BE2C (cell line): Measurements from ENCODE around the gene NR2C1.

Experiments used
- DNase-seq: peaks from one replicate; pipeline ENCODE4 v3.0.0-alpha.2; 2020
- H3K27me3 ChIP-seq: fragments of 250-450 bp; sonication (Bioruptor Pico); 2 replicates; pipeline ENCODE4 v1.5.1; 2020; ENCODE audit warnings: mild to moderate bottlenecking
- H3K36me3 ChIP-seq: fragments of 250-450 bp; sonication (Bioruptor Pico); 2 replicates; pipeline ENCODE4 v1.5.1; 2020; ENCODE audit warnings: mild to moderate bottlenecking
- H3K4me1 ChIP-seq: fragments of 250-450 bp; sonication (Bioruptor Pico); 2 replicates; pipeline ENCODE4 v1.5.1; 2020
- H3K4me3 ChIP-seq: 2 replicates; pipeline ENCODE4 v1.5.1; 2011; ENCODE audit warnings: low read depth, low read length
- H3K9me3 ChIP-seq: fragments of 250-450 bp; sonication (Bioruptor Pico); 2 replicates; pipeline ENCODE4 v1.5.1; 2020
- TF ChIP-seq, protein P1 (sequence below): IDR thresholded peaks from 2 replicates; pipeline ENCODE4 v1.5.1; 2012; ENCODE audit warnings: mild to moderate bottlenecking, low read depth, low read length

Gene NR2C1

DNA sequence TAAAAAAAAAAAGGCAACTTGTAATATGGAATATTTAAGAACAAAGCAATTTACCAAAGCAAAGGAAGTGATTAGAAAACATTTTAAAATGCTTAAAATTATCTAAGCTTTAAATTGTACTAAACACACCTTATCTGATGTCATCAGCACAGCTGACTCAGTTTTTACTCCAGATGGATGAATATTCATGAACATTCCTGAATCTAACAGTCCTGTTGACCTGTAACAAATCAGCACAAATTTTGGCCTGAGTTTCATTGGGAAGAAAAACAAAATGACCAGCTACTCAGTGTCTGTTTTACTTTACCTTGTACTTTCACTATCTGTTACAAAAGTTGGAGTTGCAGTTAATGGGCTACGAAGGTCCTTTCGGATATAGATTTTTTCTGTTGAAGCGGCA lies 16.0 kb downstream of the NR2C1 start:
- TF ChIP-seq, protein P1, sequence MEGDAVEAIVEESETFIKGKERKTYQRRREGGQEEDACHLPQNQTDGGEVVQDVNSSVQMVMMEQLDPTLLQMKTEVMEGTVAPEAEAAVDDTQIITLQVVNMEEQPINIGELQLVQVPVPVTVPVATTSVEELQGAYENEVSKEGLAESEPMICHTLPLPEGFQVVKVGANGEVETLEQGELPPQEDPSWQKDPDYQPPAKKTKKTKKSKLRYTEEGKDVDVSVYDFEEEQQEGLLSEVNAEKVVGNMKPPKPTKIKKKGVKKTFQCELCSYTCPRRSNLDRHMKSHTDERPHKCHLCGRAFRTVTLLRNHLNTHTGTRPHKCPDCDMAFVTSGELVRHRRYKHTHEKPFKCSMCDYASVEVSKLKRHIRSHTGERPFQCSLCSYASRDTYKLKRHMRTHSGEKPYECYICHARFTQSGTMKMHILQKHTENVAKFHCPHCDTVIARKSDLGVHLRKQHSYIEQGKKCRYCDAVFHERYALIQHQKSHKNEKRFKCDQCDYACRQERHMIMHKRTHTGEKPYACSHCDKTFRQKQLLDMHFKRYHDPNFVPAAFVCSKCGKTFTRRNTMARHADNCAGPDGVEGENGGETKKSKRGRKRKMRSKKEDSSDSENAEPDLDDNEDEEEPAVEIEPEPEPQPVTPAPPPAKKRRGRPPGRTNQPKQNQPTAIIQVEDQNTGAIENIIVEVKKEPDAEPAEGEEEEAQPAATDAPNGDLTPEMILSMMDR, result no peak
- no peak for DNase-seq
- no peaks in the 10 kb centered on the region for H3K9me3 ChIP-seq
- H3K4me1 ChIP-seq, result no peaks in the 10 kb centered on the region
- no peak overlapping the region for H3K4me3 ChIP-seq
- H3K36me3 ChIP-seq, result peaks cover 58% of the 10 kb centered on the region
- no peaks in the 10 kb centered on the region for H3K27me3 ChIP-seq

DNA sequence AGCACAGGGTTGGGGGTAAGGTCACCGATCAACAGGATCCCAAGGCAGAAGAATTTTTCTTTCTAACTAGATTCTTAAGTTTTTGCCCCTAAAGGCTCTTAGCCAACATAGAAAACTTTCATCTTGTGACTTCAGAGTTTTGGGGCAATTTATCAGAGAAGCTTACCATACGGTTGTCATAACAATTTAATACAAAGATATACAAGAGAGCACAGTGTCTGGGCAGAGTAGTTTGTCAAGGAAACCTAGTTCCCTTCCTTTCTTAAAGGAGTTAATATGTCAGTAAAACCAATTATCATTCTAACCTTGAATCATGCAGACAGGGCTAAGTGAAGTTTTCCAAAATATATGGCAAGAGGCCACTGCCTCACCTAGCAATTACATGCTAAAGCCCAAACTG lies 18.4 kb downstream of the NR2C1 start:
- DNase-seq, result no peak
- Histone ChIP-seq H3K27me3 (no peaks in the 10 kb centered on the region), H3K4me3 (no peak overlapping the region), H3K9me3 (no peaks in the 10 kb centered on the region), H3K36me3 (peaks cover 45% of the 10 kb centered on the region), H3K4me1 (no peaks in the 10 kb centered on the region)
- TF ChIP-seq, protein P1, result no peak

DNA sequence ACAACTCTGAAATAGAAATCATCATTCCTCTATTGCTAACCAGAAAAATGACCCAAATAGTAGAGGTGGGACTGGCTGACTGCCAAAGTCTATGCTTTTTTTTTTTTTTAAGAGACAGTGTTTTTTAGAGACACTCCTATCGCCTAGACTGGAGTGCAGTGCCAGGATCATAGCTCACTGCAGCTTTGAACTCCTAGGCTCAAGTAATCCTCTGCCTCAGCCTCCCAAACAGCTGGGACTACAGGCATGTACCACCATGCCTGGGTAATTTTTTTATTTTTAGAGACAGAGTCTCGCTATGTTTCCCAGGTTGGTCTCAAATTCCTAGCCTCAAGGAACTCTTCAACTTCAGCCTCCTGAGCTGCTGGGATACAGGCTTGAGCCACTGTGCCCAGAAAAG lies 19.2 kb downstream of the NR2C1 start:
- H3K36me3 ChIP-seq, result peaks cover 42% of the 10 kb centered on the region
- H3K4me3 ChIP-seq, result no peak overlapping the region
- no peak for DNase-seq
- H3K4me1 ChIP-seq, result no peaks in the 10 kb centered on the region
- no peaks in the 10 kb centered on the region for H3K27me3 ChIP-seq
- TF ChIP-seq, protein P1, result no peak
- H3K9me3 ChIP-seq, result no peaks in the 10 kb centered on the region

DNA sequence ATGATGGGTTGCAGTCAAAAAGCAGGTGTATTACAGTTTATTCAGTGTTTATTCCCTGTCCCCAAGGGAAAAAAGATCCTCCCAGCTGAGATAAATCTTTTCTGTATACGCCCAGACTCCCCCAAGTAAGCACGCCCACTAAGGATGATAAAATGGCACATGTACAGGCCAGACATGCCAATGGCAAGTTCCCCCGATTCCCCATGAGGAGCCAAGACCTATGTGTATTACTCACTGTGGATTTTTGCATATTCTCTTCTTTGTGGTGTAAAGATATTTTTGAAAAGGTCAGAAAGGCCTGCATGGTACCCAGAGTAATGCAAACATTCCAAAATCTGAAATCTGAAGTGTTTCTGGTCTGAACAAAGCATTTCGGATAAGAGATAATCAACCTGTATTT lies 22.2 kb downstream of the NR2C1 start:
- Histone ChIP-seq H3K36me3 (peaks cover 39% of the 10 kb centered on the region), H3K27me3 (no peaks in the 10 kb centered on the region), H3K4me1 (no peaks in the 10 kb centered on the region), H3K4me3 (no peak overlapping the region), H3K9me3 (no peaks in the 10 kb centered on the region)
- TF ChIP-seq, protein P1, result no peak
- DNase-seq, result no peak

DNA sequence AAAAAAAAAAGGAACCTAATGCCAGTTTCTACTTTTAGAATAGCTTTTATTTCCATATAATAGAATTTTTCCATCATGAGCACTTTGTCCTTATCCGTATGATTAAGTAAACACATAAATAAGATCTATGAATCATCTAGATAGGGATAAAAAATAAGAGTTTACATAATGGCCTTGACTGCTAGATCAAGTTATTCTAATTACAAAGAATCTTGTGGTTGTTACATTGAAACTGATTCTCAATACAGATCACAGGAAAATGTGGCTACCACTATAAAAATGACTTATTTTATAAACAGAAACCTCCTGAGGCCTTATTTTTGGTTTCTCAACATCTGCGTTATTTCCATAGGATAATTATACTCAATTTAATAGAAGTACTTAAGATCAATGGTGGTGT lies 35.5 kb downstream of the NR2C1 start:
- TF ChIP-seq, protein P1, result no peak
- Histone ChIP-seq H3K9me3 (no peaks in the 10 kb centered on the region), H3K4me3 (no peak overlapping the region), H3K36me3 (peaks cover 40% of the 10 kb centered on the region), H3K27me3 (no peaks in the 10 kb centered on the region), H3K4me1 (no peaks in the 10 kb centered on the region)
- DNase-seq, result no peak

DNA sequence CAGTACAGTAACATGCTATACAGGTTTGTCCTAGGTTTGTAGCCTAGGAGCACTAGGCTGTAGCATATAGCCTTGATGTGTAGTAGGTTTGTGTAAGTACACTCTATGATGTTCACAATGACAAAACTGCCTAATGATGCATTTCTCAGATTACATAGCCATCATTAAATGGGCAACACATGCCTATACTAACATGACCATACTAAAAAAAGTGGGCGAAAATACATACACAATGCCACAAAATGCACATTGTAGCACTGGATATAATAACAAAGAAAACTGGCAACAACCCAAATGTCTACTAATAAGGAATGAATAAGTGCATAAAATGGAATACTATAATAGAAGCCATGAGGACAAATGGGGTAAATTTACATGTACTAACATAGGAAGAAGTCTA lies 38.7 kb downstream of the NR2C1 start:
- TF ChIP-seq, protein P1, result no peak
- Histone ChIP-seq H3K4me3 (no peak overlapping the region), H3K27me3 (no peaks in the 10 kb centered on the region), H3K36me3 (peaks cover 41% of the 10 kb centered on the region), H3K4me1 (no peaks in the 10 kb centered on the region), H3K9me3 (no peaks in the 10 kb centered on the region)
- no peak for DNase-seq
